DOHH2 (cell line): ENCODE data around the gene PPP1R26.

Experiments
- H3F3A ChIP-seq: fragments of 200-600 bp; sonication (generic), shearing (Covaris generic); 2 replicates; pipeline ENCODE4 v1.6.0; 2016; ENCODE audit warnings: antibody characterized with exemption, mild to moderate bottlenecking; ENCODE audit not compliant: control insufficient read depth, insufficient read depth
- H3K27ac ChIP-seq: fragments of 200-600 bp; sonication (generic); 2 replicates; pipeline ENCODE4 v1.5.1; 2014; ENCODE audit warnings: low read depth, mild to moderate bottlenecking, low read length, moderate library complexity
- H3K27me3 ChIP-seq: fragments of 200-600 bp; sonication (generic); 2 replicates; pipeline ENCODE4 v1.6.1; 2014; ENCODE audit warnings: mild to moderate bottlenecking, low read length, mixed read lengths; ENCODE audit not compliant: control insufficient read depth
- H3K36me3 ChIP-seq: fragments of 200-600 bp; sonication (generic); 2 replicates; pipeline ENCODE4 v1.6.1; 2014; ENCODE audit warnings: mild to moderate bottlenecking, low read length, moderate library complexity, mixed read lengths; ENCODE audit not compliant: control insufficient read depth
- H3K4me1 ChIP-seq: fragments of 200-600 bp; sonication (generic); 2 replicates; pipeline ENCODE4 v1.6.1; 2014; ENCODE audit warnings: mild to moderate bottlenecking, low read length, mixed read lengths; ENCODE audit not compliant: control insufficient read depth
- H3K4me2 ChIP-seq: fragments of 200-600 bp; sonication (generic); 2 replicates; pipeline ENCODE4 v1.6.0; 2014; ENCODE audit warnings: mild to moderate bottlenecking, low read length, moderate library complexity
- H3K4me3 ChIP-seq: fragments of 200-600 bp; sonication (generic); 2 replicates; pipeline ENCODE4 v1.5.1; 2014; ENCODE audit warnings: mild to moderate bottlenecking, low read length, mixed read lengths
- H3K79me2 ChIP-seq: fragments of 200-600 bp; sonication (generic); 2 replicates; pipeline ENCODE4 v1.6.1; 2014; ENCODE audit warnings: mild to moderate bottlenecking, low read length, mixed read lengths; ENCODE audit not compliant: control insufficient read depth
- H3K9me2 ChIP-seq: fragments of 200-600 bp; sonication (generic); replicated peaks from 2 replicates; pipeline ENCODE4 v1.6.1; 2014; ENCODE audit warnings: mild to moderate bottlenecking, low read length, mixed read lengths; ENCODE audit not compliant: control insufficient read depth
- H3K9me3 ChIP-seq: fragments of 200-600 bp; sonication (generic); 2 replicates; pipeline ENCODE4 v1.6.1; 2014; ENCODE audit warnings: antibody characterized with exemption, low read length, mixed read lengths; ENCODE audit not compliant: control insufficient read depth, insufficient read depth
- H4K20me1 ChIP-seq: fragments of 200-600 bp; sonication (generic); 2 replicates; pipeline ENCODE4 v1.6.0; 2014; ENCODE audit warnings: low read depth, mild to moderate bottlenecking, antibody characterized with exemption, low read length, moderate library complexity; ENCODE audit not compliant: control insufficient read depth, insufficient read depth
- EZH2phosphoT487 ChIP-seq: fragments of 200-600 bp; sonication (generic); IDR thresholded peaks from 2 replicates; pipeline ENCODE4 v1.6.1; 2017; ENCODE audit warnings: borderline replicate concordance, mild to moderate bottlenecking, antibody characterized with exemption, low read length, moderate library complexity, mixed read lengths
- TF ChIP-seq, protein P1 (sequence below): fragments of 200-600 bp; sonication (generic); IDR thresholded peaks from one replicate; pipeline ENCODE4 v1.5.1; 2014; ENCODE audit warnings: antibody characterized with exemption, mild to moderate bottlenecking, low read depth, low read length; ENCODE audit not compliant: poor library complexity, severe bottlenecking

PPP1R26 gene

DNA sequence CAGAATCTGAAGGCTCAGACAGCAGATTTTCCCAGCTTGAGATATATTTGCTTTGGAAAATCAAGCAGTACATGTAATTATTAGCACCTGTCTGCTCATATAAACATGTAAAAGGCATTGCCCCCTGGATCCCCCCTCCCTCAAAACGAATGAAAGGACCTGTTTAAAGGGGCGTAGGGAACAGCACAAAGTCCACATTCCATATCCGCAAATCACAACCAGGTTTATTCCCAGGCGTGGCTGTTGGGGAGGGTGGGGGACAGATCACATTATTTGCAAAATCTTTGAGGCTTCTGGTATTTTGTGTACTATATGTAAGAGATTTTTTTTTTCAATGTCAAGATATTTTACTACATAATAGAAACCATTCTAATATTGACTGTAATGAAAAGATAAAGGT is 12.2 kb downstream of the PPP1R26 start:
- Histone ChIP-seq H4K20me1 (no peaks in the 10 kb centered on the region), H3K9me3 (no peaks in the 10 kb centered on the region), H3K27me3 (no peaks in the 10 kb centered on the region), H3K9me2 (no peaks in the 10 kb centered on the region), H3K27ac (no peak overlapping the region), H3K36me3 (no peaks in the 10 kb centered on the region), H3K4me1 (no peaks in the 10 kb centered on the region), H3K4me3 (no peak overlapping the region), H3K79me2 (no peaks in the 10 kb centered on the region), H3F3A (no peaks in the 10 kb centered on the region), H3K4me2 (no peak overlapping the region)
- TF ChIP-seq EZH2phosphoT487, result no peak
- TF ChIP-seq, protein P1, sequence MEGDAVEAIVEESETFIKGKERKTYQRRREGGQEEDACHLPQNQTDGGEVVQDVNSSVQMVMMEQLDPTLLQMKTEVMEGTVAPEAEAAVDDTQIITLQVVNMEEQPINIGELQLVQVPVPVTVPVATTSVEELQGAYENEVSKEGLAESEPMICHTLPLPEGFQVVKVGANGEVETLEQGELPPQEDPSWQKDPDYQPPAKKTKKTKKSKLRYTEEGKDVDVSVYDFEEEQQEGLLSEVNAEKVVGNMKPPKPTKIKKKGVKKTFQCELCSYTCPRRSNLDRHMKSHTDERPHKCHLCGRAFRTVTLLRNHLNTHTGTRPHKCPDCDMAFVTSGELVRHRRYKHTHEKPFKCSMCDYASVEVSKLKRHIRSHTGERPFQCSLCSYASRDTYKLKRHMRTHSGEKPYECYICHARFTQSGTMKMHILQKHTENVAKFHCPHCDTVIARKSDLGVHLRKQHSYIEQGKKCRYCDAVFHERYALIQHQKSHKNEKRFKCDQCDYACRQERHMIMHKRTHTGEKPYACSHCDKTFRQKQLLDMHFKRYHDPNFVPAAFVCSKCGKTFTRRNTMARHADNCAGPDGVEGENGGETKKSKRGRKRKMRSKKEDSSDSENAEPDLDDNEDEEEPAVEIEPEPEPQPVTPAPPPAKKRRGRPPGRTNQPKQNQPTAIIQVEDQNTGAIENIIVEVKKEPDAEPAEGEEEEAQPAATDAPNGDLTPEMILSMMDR, result no peak

DNA sequence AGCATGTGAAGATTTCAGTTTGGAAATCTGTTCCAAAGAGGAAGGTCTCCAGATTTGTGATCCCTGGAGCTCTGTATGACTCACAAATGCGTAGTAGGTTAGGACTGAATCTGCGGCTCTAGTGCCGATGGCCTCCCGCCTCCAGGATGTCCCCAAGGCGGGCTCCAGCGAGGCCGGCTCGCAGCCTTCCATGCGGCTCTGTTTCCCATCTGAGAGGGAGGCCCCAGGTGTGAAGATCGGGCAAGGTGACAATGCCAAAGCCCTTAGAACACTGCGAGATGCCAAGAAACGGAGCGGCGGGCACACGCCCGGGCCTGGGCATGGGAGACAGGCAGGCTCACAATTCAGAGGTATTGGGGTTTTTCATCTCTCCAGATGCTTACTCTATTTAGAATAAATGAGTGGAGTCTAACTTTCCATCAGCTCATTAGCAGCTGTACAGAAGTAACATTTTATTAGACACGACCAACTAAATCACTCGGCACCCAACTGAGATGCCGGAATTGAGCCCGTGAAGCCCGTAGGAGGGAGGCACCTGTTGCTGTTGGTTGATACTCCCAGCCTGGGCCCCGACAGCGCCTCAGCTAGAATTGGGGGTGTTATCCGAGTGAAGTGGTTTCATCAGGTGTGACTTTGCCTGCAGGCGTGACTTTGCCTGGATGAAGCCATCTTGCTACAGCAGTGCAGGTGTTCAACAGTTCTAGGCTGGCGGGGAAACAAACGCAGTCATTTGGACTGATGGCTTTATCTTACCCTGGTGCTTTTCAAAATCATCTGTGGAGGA is 13.5 kb downstream of the PPP1R26 start:
- Histone ChIP-seq H4K20me1 (no peaks in the 10 kb centered on the region), H3K79me2 (no peaks in the 10 kb centered on the region), H3K27ac (no peak overlapping the region), H3K4me1 (no peaks in the 10 kb centered on the region), H3K27me3 (no peaks in the 10 kb centered on the region), H3K36me3 (no peaks in the 10 kb centered on the region), H3K4me2 (no peak overlapping the region), H3K9me2 (no peaks in the 10 kb centered on the region), H3F3A (no peaks in the 10 kb centered on the region), H3K9me3 (no peaks in the 10 kb centered on the region), H3K4me3 (no peak overlapping the region)
- no peak for TF ChIP-seq EZH2phosphoT487
- TF ChIP-seq, protein P1, result no peak

GRCh38 chr9:135494791-135495559 is 15.4 kb downstream of the PPP1R26 start:
- Histone ChIP-seq H3K27ac (no peak overlapping the region), H3K4me3 (no peak overlapping the region), H3K9me3 (no peaks in the 10 kb centered on the region), H3K4me2 (no peak overlapping the region), H3K9me2 (no peaks in the 10 kb centered on the region), H3K27me3 (peaks cover 9% of the 10 kb centered on the region), H3K36me3 (no peaks in the 10 kb centered on the region), H4K20me1 (no peaks in the 10 kb centered on the region), H3F3A (no peaks in the 10 kb centered on the region), H3K79me2 (no peaks in the 10 kb centered on the region), H3K4me1 (peaks cover 11% of the 10 kb centered on the region)
- no peak for TF ChIP-seq EZH2phosphoT487
- TF ChIP-seq, protein P1, result no peak
